T-helper 2 cell treated with Interferon-gamma antibody and Interleukin-4, amounts not matched to agents 100 ng/mL and 5 ng/mL, for 36 hours (primary cell): ENCODE results near the gene RGL4. TPM values are rescaled to one million over a fixed set of nuclear protein-coding genes. Genes with fewer than 3 reads are reported as not detected.
"Not testable (repeated sequence)": the region's sequence is repeated elsewhere in the genome, so short reads cannot be mapped to it uniquely, and the experiment has no call there.

ENCODE experiments used
- intact Hi-C: fragments of 100-400 bp; cut with micrococcal nuclease; formaldehyde crosslinking; loops from one replicate; pipeline ENCODE4 v1.15.1; 2023
- total RNA-seq: library from RNA; stranded (reverse); gene quantifications from 2 replicates; pipeline ENCODE4 v1.2.3, GENCODE V29; 2022

The RGL4 gene
- total RNA-seq: 31.4 and 34.7 TPM in 2 replicates

GRCh38 chr22:23690713-23691112 is at the start of gene RGL4:
TSS of gene RGL4 (plus strand) at chr22:23691013. CDS start at chr22:23692031, 1,018 bp downstream.
- intact Hi-C loops: no loop called here

DNA sequence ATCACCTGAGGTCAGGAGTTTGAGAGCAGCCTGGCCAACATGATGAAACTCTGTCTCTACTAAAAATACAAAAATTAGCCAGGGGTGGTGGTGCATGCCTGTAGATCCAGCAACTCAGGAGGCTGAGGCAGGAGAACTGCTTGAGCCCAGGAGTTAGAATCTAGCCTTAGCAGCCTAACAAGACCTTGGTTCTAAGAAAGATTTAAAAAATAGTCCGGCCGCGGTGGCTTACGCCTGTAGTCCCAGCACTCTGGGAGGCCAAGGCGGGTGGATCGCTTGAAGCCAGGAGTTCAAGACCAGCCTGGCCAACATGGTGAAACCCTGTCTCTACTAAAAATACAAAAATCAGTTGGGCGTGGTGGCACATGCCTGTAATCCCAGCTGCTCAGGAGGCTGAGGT is 44.3 kb upstream of the RGL4 start:
- intact Hi-C loops: not testable (repeated sequence)

DNA sequence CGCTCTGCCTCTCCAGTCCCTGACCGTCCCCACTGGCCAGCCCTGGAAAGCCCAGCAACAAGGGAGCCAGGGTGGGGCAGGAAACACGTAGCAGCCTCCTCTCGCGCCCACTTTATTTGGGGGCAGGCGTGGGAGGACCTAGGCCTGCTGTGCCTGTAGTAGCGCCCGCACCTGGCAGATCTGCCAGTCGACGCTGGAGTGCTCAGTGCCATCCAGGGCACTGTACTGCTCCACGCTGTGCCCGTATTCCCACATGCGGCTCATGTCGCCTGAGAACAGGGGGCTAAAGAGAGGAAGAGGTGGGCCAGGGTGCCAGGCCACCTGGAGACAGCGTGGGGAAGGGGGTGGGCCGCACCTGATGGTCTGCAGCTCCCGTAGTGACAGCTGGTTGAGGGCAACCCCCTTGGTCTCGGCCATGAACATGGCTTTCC is 41.7 kb upstream of the RGL4 start:
- intact Hi-C loops: no loop called here

DNA sequence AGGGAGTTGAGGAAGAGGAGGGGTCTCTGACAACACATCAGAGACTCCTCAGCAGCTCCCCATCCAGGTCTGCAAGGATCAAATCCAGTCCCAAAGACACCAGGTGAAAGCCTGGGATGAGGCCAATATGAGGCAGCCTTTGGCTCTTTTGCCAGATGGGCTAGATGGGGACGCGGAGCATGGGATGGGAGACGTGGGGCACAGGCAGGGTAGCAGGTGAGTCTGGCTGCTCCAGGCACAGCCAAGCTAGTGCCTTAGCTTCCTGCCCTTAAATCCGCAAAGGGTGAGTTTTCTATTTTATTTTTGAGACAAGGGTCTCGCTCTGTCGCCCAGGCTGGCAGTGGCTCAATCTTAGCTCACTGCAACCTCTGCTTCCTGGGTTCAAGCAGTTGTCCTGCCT is 39.1 kb upstream of the RGL4 start:
- intact Hi-C loops: no loop called here

- intact Hi-C loops: no loop called here
These were observed 38.5 kb upstream of the RGL4 start for GRCh38 chr22:23652286-23652685.

- intact Hi-C loops: no loop called here
These were observed 38.1 kb upstream of the RGL4 start for GRCh38 chr22:23652711-23653110.

DNA sequence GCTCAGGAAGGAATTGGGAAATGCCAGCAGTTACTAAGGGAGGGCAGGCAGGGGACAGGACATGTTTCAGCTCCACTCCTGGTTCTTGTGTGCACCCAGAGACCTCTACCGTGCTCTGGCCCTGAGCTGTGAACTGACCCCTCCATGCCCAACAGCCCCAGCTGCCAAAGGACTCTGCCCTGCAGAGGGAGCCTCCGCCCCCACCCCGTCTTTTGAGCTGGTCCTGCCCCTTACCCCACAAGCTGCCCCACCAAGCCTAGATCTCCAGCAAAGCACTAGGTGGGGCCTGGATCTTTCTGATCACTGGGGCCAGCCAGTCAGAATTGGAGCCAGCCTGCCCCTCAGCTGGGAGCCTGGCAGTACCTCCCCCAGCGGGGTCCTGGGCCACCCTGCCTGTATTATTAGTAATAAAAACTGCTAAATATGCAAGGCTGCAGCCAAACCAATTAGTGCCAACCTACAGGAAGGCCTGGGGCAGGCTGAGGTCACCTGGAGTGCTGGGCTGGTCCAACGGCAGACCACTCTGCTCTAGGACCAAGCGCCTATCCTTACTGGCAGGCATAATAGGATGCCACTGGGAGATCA is 34.8 kb upstream of the RGL4 start:
- intact Hi-C loops: no loop called here

DNA sequence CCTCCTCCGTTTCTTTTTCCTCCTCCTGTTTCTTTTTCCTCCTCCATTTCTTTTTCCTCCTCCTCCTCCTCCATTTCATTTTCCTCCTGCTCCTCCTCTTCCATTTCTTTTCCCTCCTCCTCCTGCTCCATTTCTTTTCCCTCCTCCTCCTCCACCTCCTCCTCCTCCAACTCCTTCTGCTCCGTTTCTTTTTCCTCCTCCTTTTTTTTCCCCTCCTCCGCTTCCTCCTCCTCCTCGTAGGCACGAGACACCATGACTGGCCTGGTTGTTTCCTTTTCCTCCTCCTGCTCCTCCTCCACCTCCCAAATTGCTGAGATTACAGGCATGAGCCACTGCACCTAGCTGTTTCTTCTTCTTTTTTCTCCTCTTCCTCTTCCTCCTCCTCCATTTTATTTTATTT is 33.1 kb upstream of the RGL4 start:
- intact Hi-C loops: no loop called here

DNA sequence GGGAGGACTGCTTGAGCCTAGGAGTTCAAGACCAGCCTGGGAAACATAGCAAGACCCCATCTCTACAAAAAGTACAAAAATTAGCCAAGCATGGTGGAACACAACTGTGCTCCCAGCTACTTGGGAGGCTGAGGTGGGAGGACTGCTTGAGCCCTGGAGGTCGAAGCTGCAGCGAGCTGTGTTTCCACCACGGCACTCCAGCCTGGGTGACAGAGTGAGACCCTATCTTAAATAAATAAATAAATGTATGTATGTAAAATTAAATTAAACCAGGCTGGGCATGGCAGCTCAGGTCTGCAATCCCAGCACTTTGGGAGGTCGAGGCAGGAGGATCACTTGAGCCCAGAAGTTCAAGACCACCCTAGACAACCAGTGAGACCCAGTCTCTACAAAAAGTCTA is 30.4 kb upstream of the RGL4 start:
- intact Hi-C loops: not testable (repeated sequence)

DNA sequence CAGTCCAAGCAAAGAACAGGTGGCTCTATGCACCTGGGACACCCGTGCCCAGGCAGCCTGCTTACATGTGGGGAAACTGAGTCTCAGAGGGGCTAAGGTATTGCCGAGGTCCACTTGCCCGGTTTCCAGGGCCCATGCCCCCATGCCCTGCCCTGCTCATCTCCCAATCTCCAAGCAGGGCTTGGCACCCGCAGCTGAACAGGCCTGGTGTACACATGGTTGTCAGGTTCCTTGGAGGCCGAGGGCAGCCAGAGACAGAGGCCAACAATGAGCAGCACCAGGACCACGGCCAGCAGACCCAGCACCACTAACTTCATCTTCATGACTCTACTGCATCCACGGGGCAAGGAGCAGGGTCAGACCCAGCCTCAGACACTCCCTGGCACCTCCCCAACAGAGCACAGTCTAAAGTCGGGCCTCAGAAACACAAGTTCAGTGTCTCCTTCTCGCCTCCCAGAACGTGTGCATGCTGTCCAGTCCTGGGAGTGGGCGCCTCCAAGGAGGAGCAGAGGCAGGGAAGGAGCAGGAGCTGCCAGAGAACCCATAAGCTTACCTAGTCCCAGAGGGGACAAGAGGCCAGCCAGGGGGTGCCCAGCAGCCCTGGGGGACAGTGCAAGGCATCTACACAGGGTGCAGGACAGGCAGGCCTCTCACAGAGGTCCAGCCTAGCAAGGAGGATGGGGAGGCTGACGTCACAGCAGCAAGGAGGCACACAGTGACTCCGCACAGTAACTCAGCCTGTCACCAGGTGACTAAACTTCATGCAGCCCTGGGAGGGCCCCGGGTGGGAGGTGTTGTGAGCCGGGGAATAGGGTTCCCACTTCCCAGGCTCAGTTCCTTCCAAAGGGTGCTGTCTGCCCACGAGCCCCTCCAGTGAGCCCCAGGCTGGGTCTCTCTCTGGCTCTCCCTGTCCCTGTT is 20.2 kb upstream of the RGL4 start:
- intact Hi-C loops: no loop called here

- intact Hi-C loops: not testable (repeated sequence)
These were observed 19.4 kb upstream of the RGL4 start for GRCh38 chr22:23671387-23671786.

- intact Hi-C loops: not testable (repeated sequence)
These were observed 18.3 kb upstream of the RGL4 start for GRCh38 chr22:23672307-23673049.

- intact Hi-C loops: no loop called here
These were observed 17.7 kb upstream of the RGL4 start for GRCh38 chr22:23673050-23673620.

DNA sequence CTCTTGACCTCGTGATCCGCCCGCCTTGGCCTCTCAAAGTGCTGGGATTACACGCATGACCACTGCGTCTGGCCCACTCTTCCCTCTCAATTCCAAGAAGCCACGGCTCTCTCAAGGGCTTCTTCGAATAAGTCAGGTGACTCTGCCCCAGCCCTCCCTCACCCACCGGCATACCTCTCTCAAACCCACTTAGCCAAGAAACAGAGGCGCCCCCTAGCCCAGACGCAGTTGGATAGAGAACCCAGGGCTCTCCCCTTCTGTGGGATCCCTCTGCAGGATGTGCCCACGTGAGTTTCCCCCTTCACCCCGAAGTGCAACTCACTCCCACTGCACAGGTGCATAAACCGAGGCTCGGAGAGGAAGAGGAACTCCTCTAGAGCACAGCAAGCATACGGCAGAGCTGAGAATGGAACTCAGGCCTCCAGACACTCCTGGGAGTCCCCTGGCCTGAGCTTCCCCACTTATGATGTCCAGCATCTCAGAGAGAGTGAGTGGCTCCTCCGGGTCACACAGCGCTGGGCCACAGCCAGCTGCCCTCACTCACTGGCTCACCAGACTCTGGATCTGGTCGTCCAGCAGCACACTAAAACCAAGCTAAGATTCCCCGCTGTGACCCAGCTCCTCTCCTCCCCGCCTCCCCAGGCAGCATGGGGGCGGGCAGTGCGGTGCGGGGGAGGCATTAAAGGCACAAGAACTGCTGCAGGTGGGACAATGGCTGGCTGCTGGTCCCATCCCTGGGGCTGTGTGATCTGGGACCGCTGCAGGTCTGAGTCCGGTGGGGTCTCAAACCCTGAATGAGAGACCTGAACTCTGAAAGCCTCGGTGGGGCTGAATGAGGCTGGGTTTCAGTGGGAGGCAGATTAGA is 16.8 kb upstream of the RGL4 start:
- intact Hi-C loops: no loop called here

- intact Hi-C loops: not testable (repeated sequence)
These were observed 15.8 kb upstream of the RGL4 start for GRCh38 chr22:23674886-23675501.

DNA sequence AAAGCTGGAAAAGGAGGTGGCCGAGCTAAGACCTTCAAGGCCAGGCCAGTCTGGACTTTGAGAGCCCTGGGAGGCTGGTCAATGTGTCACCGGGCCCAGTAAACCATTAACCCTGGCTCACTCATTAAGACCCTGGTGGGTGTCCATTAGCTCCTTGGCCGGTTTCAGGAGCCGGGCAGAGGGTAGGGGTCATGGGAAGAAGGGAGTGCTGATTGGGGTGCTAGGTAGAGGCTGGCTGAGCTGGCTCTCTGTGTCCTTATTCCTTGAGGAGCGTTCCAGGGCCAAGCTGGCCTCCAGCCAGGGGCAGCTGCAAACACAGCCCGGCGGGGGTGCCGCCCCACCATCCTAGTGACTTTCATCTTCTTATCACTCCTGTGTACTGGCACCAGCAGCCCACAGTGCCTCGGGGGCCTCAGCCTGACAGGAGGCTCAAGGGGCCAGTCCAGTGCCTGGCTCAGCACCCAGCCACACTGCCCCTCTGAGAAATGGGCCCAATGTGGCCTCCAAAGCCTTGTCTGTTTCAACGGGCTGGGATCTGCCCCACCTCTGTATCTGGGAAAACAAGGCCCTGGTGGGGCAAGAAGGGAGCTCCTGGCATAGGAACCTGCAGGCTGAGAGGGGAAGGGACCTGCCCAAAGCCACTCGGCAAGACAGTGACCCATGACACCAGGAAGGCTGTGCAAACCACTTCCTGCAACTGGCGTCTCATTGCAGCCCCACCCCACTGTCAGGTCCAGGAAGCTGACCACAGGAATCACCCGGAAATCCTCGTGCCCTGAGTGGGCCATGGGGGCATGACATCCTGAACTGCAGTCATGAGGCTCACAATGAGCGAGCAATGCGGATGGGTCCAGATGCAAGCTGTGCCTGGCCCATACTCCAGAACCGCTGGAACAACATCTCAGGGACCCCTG is 15.1 kb upstream of the RGL4 start:
- intact Hi-C loops: no loop called here

DNA sequence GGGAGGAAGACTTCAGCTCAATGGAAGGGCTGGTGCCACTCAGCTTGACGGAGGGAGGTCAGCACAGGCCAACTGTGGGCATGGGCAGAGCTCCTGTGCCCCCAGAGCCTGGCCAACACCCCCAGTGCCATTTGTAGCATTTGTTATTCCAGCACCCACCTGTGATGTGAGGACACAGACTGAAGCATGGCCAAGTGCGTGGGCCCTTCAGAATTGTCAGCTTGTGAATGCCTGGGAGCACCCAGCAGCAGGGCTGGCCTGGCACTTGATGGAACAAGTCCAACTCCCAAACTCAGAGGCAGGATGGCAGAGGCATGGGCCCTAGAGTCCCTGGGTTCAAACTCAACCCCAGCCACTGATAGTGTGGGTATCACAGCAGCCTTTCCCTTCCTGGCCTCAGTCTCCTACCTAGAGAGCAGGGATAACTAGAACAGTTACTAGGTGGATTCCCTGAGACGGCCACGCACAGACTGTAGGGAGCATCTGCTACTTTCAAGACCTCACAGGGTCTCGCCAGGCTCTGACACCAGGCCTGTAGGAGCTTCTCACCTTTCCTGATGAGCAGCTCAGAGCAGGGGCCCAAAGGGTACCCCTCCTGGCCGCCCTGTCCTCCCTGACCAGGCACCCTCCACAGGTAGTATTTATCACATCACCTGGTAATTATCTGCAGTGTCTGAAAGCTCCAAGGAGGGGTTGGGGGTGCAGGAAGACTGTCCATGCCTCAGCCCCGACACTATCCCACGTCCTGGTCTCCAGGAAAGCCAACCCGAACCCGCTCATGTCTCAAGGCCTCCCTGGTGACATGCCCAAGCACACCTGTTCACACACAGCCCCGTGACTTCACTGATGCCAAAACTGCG is 13.7 kb upstream of the RGL4 start:
- intact Hi-C loops: not testable (repeated sequence)

DNA sequence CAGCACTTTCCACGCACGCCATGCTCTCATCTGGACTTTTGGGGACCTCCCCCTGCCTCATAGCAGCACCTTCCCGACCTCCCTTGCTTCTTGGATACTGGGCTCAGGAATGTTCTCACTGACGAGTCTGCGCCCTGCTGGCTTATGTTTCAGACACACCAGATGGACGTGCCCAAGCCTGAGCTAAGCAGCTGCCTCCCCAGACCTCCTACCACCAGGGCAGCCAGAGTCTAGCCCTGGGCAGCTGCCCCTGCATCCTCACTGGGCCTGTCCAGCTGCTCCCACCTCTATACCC is 13.2 kb upstream of the RGL4 start:
- intact Hi-C loops: no loop called here

DNA sequence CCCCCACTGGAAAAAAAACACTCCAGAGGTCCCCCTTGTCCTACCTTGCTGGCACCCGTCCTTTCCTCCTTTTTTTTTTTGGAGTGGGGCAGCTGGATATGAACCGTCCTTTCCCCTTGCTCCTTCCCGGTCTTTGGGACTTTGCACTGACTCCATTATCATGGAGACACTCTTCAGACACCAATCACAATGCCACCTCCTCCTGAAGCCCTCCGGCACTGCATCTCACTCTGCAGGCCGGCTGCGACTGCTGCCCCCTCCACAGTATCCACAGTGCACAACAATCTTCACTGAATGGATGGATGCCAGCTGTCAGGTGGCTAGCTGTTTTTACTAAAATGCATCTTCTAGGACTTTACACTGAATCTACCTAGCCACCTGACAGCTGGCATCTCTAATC is 12.7 kb upstream of the RGL4 start:
- intact Hi-C loops: no loop called here
